ENCODE results near the gene HAND1. TPM values are rescaled to one million over a fixed set of nuclear protein-coding genes. Genes with fewer than 3 reads are reported as not detected.

Gene HAND1
- total RNA-seq, 2 donors from 2014 or later, result 4.7 to 5.2 TPM

DNA sequence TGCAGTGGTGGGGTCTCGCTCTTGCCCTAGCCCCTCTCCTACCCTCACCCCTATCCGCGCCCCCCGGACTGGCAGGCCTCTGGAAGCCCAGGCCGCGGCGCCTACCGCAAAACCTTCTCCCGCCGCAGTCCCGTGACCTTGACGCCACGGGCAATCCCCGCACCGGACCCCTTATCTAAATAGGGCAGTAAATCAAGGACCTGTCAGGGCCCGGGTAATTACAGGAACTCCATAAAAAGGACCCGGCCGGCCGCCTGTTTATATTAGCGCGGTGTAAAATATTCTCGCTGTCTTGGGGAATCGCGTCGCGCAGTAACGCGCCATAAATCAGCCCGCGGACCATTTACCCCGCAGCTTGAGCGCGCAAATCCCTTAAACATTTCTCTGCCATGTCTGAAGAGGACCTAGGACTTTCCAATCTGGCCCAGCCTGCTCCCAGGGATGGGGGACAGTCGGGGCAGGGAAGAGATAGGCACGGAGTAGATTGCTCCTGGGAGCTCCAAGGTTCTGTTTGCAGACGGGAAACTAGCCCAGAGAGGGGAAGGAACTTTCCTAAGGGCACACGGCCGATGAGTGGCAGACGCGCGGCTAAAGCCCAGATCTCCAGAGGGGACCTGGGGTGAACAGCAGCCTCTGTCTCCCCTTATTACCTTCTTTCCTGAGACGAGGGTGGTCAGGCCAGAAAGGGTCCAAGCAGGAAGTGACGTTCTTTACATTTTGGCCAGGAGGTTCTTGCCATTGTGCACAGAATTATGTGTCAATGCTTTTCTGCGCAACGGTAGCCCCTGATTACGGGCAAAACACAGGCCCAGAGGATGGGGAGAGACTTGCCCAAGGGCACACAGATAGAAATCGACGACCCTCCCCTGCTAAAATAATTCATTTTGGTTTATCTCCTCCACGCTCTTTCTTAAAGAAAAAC is 4.8 kb upstream of the HAND1 start:
- intact Hi-C loops (cut with DNase I), result no loop called here

DNA sequence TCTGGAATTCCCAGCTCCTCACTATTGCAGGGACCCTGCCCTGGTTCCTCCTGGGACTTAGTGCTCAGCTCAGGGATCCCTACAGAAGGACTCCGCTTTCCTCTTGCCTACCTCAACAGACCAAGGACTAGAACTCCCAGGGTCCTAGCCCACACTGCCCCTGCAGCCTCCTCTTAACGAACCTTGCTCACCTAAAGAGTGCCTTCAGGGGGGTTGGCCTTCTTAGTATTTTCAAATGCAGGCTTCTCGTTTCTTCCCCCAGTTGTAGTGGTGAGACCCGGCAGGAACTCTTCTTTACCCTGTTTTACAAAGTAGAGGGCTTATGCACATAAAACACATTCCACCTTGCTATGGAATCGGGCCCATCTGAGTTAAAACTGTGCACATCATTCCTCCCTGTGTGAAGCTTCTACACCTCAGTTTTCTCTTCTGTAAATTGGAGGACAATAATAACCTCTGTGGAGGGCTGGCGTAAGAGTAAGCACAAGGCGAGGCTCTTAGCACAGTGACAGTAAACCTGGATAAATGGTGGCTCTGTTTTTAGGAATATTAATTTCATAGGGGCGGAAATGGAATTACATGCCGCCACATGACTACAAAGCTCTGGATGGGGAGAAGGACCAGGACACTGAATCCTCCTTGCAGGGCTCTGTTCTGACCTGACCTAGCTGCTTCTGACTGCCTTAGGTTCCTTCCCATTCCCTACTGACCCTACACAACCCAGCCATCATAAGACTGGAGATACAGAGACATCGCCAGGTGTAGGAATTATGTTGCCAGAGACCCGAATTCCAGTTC is 3.8 kb upstream of the HAND1 start:
- intact Hi-C loops (cut with DNase I), result no loop called here
- ATAC-seq, result no peak
- DNase-seq, result no peak

More for the DNA sequence above, 4.8 kb upstream of the HAND1 start:
- ATAC-seq (no peak), DNase-seq (no peak)

DNA sequence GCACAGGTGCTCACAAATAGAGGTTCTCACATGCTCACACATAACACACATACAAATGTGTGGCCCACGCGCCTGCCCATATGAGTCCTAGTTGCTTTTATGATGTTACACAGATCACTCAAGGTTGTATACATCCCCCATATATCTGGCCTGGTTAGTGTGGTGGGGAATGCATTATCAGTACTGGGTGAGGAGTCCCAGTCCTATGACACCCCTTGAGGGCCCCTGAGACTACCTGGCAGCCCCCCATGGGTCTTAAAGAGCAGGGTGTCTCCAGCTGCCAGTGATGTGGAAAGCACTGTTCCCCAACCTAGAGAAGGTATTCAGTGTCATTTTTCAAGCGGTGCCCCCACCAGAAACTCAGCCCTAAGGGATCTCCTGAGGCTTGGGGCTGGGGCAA is 2.8 kb upstream of the HAND1 start:
- no peak for DNase-seq
- intact Hi-C loops (cut with DNase I), result no loop called here
- no peak for ATAC-seq

GRCh38 chr5:154479944-154480750 is 2.1 kb upstream of the HAND1 start:
- ATAC-seq, result no peak
- intact Hi-C loops (cut with DNase I), result no loop called here
- DNase-seq, result no peak

DNA sequence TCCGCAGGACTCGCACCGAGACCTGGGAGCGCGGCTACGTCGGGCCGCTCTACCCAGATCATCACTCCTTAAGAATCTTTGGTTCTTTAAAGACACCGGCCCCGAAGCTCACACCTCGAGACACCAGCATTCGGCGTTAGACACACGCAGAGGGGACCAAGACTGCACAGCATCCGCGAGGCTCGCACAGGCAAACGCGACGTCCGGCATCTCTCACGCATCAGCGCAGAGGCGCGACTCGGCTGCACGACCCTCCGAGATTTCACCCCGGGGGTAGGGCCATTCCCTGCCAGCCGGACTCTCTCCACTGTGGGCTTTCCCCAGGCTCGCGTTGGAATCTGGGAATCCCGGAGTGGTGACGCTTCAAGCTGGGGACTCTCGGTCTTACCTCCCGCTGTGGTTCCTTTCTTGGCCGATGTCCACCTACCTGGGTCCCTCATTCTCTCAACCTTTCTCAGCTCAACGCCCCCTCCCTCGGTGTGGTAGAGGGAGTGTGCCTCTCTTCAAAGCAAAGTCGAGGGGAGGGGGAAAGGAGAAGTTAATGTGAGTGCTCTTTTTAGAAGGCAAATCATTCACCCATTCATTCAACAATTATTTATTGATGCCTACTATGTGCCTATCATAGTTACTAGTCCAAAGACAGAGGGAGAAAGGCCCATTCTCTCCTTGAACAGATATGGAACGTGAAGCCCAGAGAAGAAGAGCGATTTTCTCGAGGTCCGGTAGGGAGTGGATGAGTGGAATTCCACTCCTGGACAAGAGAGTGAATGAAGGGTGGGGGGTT is 1.3 kb upstream of the HAND1 start:
- intact Hi-C loops (cut with DNase I), result no loop called here
- DNase-seq, result no peak

GRCh38 chr5:154478752-154479159 is 729 bp upstream of the HAND1 start:
- intact Hi-C loops (cut with DNase I), result no loop called here
- ATAC-seq (peak in 1 of 2 donors; percentile 23), DNase-seq (peak; percentile 27)

More for the DNA sequence above, 1.3 kb upstream of the HAND1 start:
- ATAC-seq, result no peak

GRCh38 chr5:154477382-154478223 is 424 bp downstream of the HAND1 start:
- ATAC-seq (peak; percentile 46 to 50), DNase-seq (peak; percentile 31)
- intact Hi-C loops (cut with DNase I), result no loop called here

DNA sequence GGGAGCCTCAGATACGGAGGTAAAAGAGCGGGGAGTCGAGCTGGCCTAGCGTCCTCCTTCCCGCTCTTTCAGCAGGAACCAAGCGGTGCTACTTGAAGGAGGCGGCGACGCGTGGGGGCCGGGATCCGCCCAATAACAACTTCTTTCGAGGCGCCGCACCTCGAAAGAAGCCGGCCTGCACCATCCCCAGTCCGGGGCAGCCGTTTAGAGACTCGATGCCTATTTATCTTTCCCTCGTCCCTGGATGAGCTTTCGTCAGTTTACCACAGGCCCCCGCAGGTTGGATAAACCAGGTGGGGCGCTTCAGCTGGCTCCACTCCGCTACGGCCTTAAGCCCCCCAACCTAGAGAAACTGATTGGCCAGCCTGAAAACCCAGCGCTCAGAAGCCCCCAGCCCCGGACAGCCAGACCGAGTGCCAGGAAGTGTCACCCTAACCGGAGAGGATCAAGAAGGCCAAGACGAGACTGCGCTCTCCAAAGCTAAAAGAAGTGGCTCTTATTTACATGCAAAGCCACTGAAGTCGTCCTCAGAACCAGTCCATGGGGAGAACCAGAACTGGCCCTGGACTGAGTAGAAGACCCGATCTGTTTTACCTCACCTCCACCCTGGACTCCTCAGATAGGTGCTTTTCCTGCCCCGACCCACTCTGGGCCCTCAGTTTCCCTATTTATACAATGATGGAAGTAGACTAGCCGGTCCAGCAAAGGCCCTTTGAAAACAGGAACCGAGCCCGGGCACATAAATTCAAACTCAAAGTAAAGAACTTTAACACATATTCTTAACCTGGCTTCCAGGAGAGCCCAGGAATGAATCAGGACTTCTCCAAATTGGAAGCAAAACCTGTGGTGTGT is 1.4 kb downstream of the HAND1 start:
- ATAC-seq (no peak), DNase-seq (no peak)
- intact Hi-C loops (cut with DNase I), result no loop called here

DNA sequence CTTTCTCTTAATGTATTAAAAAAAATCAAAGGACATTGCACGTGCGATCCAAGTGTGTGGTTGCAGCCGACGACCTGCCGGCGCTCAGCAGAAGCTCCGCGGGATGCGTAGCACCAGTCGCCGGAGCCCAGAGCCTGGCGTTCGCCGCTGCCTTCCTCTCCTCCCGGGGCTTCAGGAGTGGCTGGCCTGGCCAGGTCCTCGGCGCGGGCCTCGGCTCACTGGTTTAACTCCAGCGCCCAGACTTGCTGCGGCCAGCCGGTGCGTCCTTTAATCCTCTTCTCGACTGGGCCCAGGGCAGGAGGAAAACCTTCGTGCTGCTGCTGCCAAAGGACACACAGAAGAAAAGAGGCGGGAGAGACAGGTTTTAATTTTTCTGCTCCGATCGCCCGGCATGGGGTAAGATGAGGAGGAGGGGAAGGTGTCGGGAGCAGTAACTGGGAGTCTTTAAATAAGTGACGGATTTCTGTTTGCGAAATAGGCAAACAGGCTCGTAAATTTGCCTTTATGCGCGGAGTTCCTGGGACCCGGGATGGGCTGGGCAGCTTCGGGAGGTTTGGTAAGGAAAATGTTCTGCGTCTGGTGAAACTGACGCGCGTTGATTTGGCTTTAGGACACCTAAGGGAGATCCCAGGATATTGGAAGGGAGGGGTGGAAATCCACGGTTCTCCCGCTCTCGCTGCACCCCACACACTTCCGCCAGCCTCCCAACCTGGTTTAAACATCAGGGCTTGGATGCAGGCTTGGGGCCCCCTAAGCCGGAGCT is 2.3 kb downstream of the HAND1 start:
- intact Hi-C loops (cut with DNase I), result no loop called here
- ATAC-seq (no peak), DNase-seq (no peak)

DNA sequence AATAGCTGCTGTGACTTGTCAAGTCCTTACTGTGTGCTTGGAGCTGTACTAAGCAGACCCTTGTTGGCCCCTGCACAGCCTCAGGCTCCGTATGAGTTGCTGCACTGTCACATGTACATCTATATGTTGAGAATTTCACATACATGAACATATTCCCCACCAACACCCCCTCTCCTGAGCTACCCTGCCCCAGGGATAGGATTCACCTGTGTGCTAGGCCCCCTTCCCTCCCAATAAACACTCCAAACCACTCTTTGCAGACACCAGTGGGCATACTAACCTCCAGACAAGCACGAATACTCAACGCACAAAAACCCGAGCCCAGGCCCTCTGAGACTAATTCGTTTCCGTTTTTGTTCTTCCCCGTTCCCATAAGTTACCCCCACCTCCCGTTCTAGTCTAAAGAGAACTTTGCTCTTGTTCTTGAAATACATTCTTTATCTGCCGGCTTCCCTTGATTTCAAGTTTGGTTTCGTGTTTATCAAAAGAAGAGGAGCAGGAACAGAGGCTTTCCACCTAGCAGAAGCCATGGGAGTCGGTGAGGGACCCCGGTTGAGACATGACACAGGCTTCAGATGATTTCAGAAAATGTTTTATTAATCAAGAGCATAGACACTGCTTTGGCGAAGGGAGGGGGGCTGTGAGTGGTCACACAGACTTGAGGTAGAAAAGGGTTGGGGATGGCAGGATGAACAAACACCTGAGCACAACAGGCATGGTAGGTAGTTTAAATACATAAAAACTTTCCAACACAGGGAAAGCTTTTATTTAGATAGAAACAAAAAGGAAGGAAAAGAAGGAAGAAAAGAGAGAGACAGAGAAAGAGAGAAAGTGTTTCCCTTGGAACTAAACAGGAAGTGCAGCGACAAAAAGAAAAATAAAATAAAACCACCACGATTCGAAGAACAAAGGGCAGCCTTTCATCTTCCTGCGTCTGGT is 3.4 kb downstream of the HAND1 start:
- DNase-seq (no peak), ATAC-seq (no peak)
- intact Hi-C loops (cut with DNase I), result no loop called here

DNA sequence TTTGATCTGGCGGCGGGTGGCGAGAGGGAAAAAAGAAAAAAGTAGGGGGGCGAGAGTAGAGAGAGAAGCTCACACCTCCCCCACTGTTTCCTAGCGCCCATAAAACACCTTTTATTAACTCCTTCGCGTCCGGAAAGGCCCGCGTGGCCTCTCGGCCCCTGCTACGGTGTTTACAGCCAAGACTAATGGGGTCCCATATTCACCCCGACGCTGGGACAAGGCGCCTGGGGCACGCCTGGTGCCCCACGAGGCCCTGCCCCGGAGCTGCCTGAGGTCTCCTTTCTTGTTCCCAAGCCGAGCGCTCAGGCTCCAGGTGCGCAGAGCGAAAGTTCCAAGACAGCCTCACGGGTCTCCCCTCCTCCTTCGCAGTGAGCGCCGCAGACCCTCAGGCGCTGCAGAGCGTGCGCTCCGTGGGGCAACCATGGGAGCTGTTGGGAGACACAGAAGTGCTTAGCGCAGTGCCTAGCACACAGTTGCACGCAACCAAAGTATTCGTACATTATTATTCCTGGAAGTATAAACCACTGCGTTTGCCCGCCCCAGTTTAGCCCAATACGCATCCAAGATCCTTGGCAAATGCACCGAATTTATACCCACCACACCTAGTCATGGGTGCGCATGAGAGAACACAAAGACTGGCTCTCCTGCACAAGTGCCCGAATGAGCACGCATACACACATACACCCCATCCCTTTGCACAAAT is 4.3 kb downstream of the HAND1 start:
- intact Hi-C loops (cut with DNase I), result no loop called here
- ATAC-seq, result no peak
- no peak for DNase-seq

GRCh38 chr5:154472871-154473580 is 5.0 kb downstream of the HAND1 start:
- intact Hi-C loops (cut with DNase I), result no loop called here
- no peak for ATAC-seq
- DNase-seq, result no peak

DNA sequence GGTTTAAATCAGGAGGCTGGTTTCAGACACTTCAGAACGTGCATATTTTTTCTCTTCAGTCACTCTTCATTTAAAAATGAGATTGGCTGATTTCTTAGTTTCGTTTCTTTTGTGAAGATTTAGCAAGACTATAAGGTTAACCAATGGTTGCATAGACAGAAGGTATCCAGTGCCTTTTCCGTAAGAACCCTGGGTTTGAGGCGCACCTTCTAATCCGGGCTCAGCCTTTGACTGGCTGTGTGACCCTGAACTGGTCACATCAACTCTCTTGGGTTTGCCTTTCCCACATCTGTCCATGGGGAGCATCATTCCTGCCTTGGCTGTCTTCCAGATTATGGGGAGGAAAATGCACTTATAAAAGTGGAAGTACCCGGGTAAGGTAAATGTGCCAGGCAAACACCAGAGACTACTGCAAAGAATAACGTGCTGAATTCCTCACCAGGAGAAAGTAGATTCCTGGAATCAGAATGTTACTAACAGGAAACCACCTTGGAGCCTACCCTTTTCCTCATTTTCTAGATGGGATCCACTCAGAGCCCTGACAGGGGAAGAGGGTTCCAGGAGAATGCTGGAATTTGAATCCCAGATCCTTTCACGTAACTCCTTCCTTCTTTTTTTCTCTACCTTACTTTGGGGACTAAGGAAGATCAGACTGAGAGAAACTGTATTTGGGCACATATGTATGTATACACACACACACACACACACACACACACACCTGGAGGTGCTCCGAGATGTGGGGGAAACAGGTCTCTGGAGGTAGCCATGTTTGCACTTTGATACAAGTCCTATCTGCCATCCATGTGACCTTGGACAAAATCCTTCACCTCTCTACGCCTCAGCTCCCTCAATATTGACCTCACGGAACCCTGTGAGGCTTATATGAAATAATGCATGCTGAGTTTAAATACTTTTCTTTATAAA is 6.8 kb downstream of the HAND1 start:
- no peak for DNase-seq
- intact Hi-C loops (cut with DNase I), result no loop called here
- no peak for ATAC-seq
